T47D (cell line): ENCODE measurements around the gene CIAO3.

Experiments
- DNase-seq, 2 experiments: peaks; one replicate each; pipeline versions ENCODE4 v3.0.0 to v3.0.0-alpha.2; 2011 to 2012; ENCODE audit warnings: low read depth in 1 of 2, low spot score in 1 of 2
- JUND ChIP-seq: IDR thresholded peaks from 2 replicates; pipeline ENCODE4 v1.6.1; 2012; ENCODE audit warnings: low read depth
- in situ Hi-C: cut with HindIII; loops from 2 replicates; pipeline ENCODE4 v1.10.0; 2016; ENCODE audit warnings: low sequenced_read_pairs, low pct_unique_long_range_greater_than_20kb

CIAO3 gene

DNA sequence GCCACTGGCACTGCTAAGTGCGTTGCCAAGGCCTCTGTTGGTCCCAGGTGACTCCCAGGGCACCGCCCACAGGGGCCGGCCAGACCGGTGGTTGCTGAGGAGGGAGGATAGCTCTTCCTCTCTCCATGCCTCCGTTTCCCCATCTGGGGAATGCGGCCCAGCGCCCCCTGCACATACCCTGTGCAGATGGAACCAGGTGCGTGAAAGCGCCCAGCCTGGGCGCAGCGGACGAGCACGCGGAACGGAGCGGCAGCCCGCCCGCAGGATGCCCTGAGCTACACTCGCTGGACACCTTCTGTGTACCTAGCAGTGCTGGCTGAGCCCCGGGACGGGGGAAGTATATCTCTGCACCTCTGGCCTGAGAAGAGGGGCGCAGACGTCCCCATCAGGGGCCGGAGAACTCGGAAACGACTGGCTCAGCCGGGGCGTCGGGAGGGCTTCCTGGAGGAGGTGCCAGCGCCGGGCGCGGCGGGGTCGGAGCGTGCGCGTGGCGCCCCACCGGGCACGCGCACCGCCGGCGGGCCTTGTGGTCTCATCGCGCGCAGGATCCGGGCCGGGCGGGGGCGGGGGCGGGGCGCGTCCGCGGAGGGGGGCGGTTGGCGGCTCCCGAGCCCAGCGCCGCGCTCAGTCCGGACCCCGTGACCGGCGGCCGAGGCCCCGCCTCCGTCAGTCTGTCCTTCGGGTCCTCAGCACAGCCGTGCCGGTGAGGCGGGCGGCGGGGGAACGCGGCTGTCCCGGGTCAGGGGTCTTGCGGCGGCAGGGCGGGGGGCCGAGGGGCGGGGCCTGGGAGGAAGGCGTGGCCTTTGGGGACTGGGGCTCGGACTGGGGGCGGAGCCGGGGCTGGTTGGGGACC is 14.1 kb downstream of the CIAO3 start, which contains the start of the genes CCDC78 and HAGHL:
Gene CCDC78, minus strand, starts transcription at position 6 of the 853 bp plus-strand sequence. CDS start 76 bp downstream, outside the sequence.
Gene HAGHL, plus strand, starts transcription at position 669 of the 853 bp plus-strand sequence. CDS start 404 bp downstream, outside the sequence.
- no peak for TF ChIP-seq JUND
- DNase-seq: peak; percentile 79 to 84
- in situ Hi-C loops: no loop called here

DNA sequence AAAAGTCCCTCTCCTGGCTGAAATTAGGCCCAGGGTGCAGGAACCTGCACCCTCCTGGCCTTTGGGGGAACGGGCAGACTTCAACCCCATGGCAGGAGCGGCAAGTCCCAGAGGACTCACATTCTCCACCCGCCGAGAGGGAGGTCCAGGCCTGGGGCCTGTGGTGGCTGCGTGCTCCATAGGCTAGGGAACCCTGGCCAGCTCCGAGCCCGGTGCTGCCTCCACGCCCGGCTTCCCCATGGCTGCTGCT is 14.7 kb downstream of the CIAO3 start:
- TF ChIP-seq JUND: no peak
- no peak for DNase-seq
- in situ Hi-C loops: no loop called here

DNA sequence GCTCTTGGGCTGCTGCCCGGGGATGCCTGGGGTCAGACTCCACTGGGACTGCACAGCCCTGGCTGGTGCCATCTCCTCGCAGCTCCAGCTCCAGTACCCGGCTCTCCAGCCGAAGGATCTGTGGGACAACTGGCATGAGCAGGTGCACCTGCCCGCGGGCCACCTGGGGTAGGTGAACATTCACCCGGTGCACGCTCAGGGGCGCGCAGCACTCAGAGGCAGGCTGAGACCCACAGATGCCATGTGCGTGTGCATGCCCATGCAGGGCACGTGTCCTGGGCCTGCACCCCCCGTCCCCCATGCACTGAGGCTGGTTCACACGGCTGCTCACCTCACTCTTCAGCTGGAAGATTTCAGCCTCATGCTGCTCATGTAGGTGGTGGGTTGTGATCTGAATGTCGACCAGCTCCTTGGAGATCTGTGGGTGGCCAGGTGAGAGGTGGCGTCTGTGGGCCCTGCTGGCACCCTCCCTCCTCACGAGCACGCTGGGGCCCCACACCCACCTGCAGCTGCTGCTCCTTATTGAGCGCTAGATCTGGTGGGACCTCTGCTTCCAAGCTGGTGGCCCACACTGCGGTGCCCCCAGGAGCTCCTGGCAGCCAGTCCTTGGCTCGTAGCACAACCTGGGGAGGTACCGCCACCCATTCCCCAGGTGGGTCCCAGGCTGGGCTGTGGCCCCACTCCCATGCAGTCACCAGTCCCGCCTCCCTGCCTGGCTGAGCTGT is 15.2 kb downstream of the CIAO3 start:
- in situ Hi-C loops: no loop called here
- no peak for TF ChIP-seq JUND
- DNase-seq: no peak

DNA sequence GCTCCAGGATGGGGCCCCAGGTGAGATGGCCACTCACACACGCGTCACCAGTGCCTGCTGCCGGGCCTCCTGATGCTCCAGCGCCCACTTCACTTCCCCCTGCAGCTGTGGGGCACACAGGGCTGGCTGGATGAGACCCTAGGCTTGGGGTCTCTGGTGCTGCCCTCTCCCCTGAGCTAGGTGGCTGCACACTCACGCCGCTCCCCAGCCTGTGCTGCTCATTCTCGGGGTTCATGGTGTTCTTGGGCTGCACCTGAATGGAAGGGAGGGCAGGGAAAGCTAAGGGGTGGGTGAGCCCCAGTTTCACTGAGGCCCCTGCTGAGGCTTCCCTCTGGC is 15.8 kb downstream of the CIAO3 start:
- no peak for TF ChIP-seq JUND
- DNase-seq: no peak
- in situ Hi-C loops: no loop called here

DNA sequence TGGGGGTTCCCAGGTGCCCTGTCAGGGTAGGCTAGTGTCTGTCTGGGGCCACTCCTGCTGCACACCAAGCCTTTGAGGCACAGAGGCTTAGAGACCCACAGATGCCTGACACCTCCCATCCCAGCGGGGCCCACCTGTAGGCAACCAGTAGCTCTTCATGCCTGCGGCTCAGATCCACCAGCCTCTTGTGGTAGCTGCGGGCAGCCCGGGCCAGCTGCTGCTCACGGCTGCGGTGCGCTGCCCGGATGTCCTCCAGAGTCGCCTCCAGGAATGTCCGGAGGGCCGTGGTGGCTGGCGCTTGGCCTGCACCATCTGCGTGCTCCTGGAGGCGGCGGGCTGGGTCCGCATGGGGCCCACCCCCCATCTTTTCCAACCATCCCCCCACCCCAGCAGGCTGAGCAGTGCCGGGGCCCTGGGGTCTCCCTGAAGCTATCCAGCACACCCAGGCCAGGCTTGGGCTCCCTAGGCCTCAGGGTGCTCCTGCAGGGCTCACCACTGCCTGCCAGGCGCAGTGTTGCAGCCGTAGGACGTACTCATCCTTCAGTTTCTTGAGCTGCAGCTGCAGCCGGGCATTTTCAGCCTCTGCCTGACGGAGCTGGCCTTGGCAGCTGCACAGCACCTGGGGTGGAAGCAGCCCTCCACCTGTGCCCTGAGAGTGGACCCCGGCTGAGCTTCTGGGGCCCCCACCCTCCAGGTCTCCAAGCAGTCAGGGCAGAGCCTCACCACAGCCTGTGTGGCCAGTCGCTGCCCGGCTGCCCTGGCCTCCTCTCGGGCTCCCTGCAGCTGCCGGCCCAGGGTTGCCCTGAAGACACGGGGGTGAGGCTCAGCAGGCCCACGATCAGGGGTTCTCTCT is 16.4 kb downstream of the CIAO3 start:
- no peak for TF ChIP-seq JUND
- in situ Hi-C loops: loop anchor here (25.0 kb wide), 1 partner anchor 263 kb away; the partner anchor contains the start of gene SOX8
- no peak for DNase-seq

DNA sequence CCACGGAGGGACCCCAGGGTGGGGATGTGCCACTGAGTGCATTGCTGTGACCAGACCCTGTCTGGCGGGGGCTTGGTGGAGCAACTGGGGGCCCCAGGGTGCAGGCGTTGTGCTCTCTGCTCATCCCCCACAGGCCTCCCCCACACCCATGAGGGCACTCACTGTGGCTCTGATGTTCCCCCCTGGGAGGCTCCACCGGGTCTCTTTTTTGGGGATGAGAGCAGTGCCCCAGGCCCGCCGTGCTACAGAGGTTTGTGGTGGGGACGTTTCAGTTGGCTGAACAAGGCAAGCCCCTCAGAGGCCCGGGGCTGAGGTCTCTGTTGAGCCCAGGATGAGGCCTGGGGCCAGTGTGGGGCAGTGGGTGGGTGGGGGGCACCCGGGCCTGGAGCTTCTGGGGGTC is 17.1 kb downstream of the CIAO3 start:
- TF ChIP-seq JUND: no peak
- in situ Hi-C loops: loop anchor here (25.0 kb wide), 1 partner anchor 264 kb away; the partner anchor contains the start of gene SOX8
- DNase-seq: no peak

DNA sequence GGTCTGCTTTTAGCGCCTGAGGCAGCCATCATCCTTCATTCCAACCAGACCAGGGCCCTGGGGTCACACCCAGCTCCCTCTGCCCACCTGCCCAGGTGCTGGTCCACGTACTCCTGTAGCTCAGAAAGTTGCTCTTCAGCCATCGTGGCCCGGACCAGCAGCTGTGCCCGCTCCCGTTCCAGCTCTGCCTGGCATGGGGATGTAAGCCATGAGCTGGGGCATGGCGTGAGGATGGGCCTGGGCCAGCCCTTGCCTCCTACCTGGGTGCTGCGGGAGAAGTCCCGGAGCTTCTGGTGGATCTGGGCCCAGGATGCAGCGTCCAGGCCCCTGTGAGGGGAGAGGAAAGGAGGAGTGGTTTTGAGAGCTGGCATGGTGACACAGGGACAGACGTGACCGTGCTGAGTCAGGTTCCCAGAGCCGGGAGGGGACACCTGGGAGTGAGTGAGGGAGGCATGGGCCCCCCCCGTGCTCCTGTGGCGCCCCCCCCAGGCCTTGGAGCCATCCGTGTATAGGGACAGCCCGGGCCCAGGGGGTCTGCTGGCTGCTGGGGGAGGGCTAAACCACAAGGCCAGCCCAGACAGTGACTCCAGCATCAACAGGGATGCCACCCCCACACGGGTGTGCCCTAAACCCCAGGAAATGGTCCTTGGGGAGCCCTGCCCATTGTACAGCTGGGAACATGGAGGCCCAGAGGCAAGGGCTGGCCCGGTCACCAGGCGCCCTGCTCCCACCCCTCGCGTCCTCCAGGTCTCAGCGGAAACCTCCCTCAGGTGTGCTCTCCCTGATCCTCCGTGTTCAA is 17.8 kb downstream of the CIAO3 start:
- in situ Hi-C loops: loop anchor here (25.0 kb wide), 1 partner anchor 264 kb away; the partner anchor contains the start of gene SOX8
- no peak for DNase-seq
- TF ChIP-seq JUND: no peak

DNA sequence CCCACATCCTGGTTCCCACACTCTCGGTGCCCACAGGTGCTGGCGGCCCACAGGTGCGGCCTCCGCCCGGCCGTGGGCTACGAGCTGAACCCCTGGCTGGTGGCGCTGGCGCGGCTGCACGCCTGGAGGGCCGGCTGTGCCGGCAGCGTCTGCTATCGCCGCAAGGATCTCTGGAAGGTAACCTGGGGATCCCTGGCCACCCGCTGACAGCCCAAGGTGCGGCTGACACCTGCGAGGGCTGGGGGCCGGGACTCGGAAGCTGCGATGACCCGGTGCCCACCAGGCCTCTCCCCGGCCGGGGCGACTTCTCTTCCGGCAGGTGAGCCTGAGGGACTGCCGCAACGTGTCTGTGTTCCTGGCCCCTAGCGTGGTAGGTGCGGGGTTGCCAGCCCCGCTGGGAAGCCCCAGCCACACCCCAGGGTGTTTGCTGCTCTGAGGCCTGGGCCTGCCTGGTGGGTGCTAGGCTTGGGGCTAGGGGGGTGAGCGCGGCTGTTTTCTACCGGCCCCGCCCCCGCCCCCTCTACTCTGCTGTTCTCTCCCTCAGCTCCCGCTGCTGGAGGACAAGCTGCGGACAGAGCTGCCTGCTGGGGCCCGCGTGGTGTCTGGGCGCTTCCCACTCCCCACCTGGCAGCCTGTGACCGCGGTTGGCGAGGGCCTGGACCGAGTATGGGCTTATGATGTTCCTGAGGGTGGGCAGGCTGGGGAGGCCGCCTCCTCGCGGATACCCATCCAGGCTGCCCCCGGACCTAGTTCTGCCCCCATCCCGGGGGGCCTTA is 18.8 kb downstream of the CIAO3 start:
- DNase-seq: no peak
- in situ Hi-C loops: loop anchor here (25.0 kb wide), 1 partner anchor 265 kb away; the partner anchor contains the start of gene SOX8
- no peak for TF ChIP-seq JUND

DNA sequence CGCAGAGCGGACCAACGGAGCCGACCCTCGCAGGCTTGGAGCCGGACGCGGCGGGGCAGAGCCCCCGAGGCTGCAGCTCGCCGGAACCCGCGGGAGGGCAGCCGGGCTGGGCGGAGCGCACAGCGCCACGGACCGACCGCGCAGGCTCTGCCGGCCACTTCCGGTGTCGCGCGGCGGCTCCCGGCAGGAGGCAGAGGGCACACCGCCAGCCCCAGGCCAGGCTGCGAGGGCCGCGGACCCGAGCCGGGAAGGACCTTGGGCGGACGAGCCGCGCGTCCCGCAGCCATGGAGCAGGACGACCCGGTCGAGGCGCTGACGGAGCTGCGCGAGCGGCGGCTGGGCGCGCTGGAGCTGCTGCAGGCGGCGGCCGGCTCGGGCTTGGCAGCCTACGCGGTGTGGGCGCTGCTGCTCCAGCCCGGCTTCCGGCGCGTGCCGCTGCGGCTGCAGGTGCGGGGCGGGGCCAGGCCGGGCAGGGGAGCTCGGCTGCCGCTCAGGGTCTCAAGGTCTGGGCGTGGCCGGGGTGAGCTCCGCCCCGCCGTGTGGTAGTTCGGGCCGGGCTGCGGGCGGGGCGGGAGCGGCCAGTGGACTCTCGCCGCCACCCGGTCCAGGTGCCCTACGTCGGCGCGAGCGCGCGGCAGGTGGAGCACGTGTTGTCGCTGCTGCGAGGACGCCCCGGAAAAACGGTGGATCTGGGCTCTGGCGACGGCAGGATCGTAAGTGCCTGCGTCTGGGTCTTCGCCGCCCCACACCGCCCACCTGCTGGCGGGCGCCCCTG is 19.6 kb downstream of the CIAO3 start, which contains the start of gene ANTKMT:
Gene ANTKMT, plus strand, starts transcription at position 157 of the 775 bp plus-strand sequence. Its CDS starts 129 bp downstream, at position 286.
- DNase-seq: peak; percentile 95 to 97
- no peak for TF ChIP-seq JUND
- in situ Hi-C loops: loop anchor here (25.0 kb wide), 1 partner anchor 266 kb away; the partner anchor contains the start of gene SOX8

DNA sequence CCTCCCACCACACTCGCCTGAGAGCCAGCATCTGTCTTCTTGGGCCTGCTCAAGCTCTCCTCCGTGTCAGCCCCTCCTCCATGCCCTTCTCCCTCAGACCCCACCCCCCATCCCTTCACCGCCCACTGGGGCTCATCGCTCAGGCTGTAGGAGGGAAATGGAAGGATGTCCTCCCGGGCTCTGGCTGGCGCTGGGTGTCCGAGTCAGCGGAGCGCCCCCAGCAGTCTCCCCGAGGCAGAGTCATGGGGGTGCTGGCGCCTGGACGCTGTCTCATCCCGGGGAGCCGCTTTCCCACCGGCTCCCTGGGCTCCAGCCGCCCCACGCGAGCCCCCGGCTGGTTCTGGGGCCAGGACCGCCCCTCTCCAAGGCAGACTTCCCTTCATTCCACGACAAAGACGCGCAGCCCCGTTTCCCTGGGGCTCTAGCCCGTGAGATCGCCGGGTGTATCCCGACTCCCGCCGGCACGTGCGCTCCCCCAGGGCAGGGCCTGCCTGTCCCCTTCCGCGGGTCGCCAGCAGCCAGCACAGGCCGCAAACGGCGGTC is 20.3 kb downstream of the CIAO3 start:
- DNase-seq: peak; percentile 53 to 77

More for the DNA sequence above, 20.3 kb downstream of the CIAO3 start:
- TF ChIP-seq JUND: no peak
- in situ Hi-C loops: loop anchor here (25.0 kb wide), 1 partner anchor 267 kb away; the partner anchor contains the start of gene SOX8
